ENCODE results near the gene ZNF710. TPM values are rescaled to one million over a fixed set of nuclear protein-coding genes. Genes with fewer than 3 reads are reported as not detected.

Gene ZNF710
- polyA plus RNA-seq, 1 of the 3 experiments (the other 2 are of a cell fraction) = 2.7 TPM

DNA sequence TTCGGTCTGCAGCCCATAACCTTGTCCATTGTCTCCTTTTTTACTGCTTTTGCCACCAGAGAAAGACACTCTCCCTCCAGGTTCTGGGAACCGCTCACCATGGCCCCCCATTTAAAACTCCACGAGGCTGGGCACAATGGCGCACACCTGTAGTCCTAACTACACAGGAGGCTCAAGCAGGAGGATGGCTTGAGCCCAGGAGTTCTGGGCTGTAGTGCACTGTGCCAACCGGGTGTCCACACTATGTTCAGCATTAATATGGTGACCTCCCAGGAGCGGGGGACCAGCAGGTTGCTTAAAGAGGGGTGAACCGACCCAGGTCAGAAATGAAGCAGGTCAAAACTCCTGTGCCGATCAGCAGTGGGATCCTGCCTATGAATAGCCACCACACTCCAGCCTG is 129.2 kb downstream of the ZNF710 start:
- H3K36me3 ChIP-seq (replicated peaks in 1 of 2; ENCODE audit: control insufficient read depth in 1 of 2, insufficient read depth in 2 of 2, low read length in 1 of 2) = no peaks in the 10 kb centered on the region
- no peaks in the 10 kb centered on the region for H3F3A ChIP-seq (replicated peaks; ENCODE audit: insufficient read depth)
- no peaks in the 10 kb centered on the region for H4K20me1 ChIP-seq (ENCODE audit: insufficient read depth)
- POLR2A ChIA-PET = no interaction called here
- no peak for TF ChIP-seq YY1 (IDR thresholded peaks at IDR 0.05; ENCODE audit: low read depth)
- no peak for TF ChIP-seq ELF1 (IDR thresholded peaks at IDR 0.05)
- H3K4me1 ChIP-seq (ENCODE audit: control insufficient read depth in 1 of 2, insufficient read depth in 2 of 2, low read depth in 1 of 2, low read length in 1 of 2) = no peaks in the 10 kb centered on the region
- H3K4me2 ChIP-seq = no peak overlapping the region
- no peaks in the 10 kb centered on the region for H3K9me3 ChIP-seq
- 77% methylated on average over 7 of the region's 8 CpGs for WGBS (ENCODE audit: low lambda C conversion rate)
- H3K4me3 ChIP-seq (ENCODE audit: low read depth in 2 of 2, low read length in 1 of 2) = no peak overlapping the region
- H3K27ac ChIP-seq (ENCODE audit: low read depth in 2 of 2, low read length in 1 of 2) = no peak overlapping the region
- H3K27me3 ChIP-seq (ENCODE audit: insufficient read depth) = no peaks in the 10 kb centered on the region; the same call in 1 of the 2 replicates
- H3K9me2 ChIP-seq = no peaks in the 10 kb centered on the region
- H3K79me2 ChIP-seq (ENCODE audit: insufficient read depth) = no peaks in the 10 kb centered on the region
- H3K9ac ChIP-seq = no peak overlapping the region
- no peak overlapping the region for H2AFZ ChIP-seq (ENCODE audit: low read depth)
- no peak for DNase-seq
- CTCF ChIA-PET = no interaction called here

Small RNAs within 50 kb of the gene (small RNA-seq; reads per million reads assigned to genes)
- gene MIR3174 (0 to 4.0 (median 1.1) reads per million in 7 experiments), gene RF00066 (0 reads per million in 7 experiments)

Other genes starting within 250 kb of the ZNF710 start
- gene MESP2, start 225.0 kb upstream of the ZNF710 start, polyA plus RNA-seq (2012; rRNA removed) = 0.21 and 0.31 TPM in 2 replicates
- 25.8 and 51.0 TPM in 2 replicates for gene ANPEP, start 186.5 kb upstream of the ZNF710 start, polyA plus RNA-seq (2012; rRNA removed)
- gene AP3S2, start 107.3 kb upstream of the ZNF710 start, polyA plus RNA-seq (2012; rRNA removed) = 11.9 and 19.4 TPM in 2 replicates
- gene ARPIN, start 88.4 kb upstream of the ZNF710 start, polyA plus RNA-seq (2012; rRNA removed) = 13.0 and 13.5 TPM in 2 replicates
- 24.7 and 25.2 TPM in 2 replicates for gene IDH2, start 101.1 kb downstream of the ZNF710 start, polyA plus RNA-seq (2012; rRNA removed)
- 15.2 and 38.9 TPM in 2 replicates for gene SEMA4B, start 200.0 kb downstream of the ZNF710 start, polyA plus RNA-seq (2012; rRNA removed)
- 74.7 and 87.9 TPM in 2 replicates for gene CIB1, start 232.6 kb downstream of the ZNF710 start, polyA plus RNA-seq (2012; rRNA removed)
- gene GDPGP1, start 232.9 kb downstream of the ZNF710 start, polyA plus RNA-seq (2012; rRNA removed) = 2.2 and 2.4 TPM in 2 replicates
- gene TTLL13, start 248.2 kb downstream of the ZNF710 start, polyA plus RNA-seq (2012; rRNA removed) = 0.03 and 0.06 TPM in 2 replicates